Measurements from ENCODE around the gene ZNF740. TPM values are rescaled to one million over a fixed set of nuclear protein-coding genes. Genes with fewer than 3 reads are reported as not detected.
A peak's percentile ranks its signal among the peaks of the same experiment; 100 is the strongest.

The ZNF740 gene
- total RNA-seq, 2 donors from 2014 or later: 5.9 to 7.4 TPM

- peaks cover 0 to 82% of the 10 kb centered on the region in 2 donors for H3K4me1 ChIP-seq
- H3K36me3 ChIP-seq: peaks cover 4% of the 10 kb centered on the region
- no peak for DNase-seq (ENCODE audit: low spot score)
- H3K9me3 ChIP-seq: no peaks in the 10 kb centered on the region
- H3K4me3 ChIP-seq: peak overlapping the region; percentile 61 to 67
- H3K27me3 ChIP-seq: no peaks in the 10 kb centered on the region
- no peak for TF ChIP-seq CTCF (IDR thresholded peaks at IDR 0.05)
- peak overlapping the region; percentile 95 to 96 for H3K27ac ChIP-seq
Measured at GRCh38 chr12:53218551-53219291, 38.2 kb downstream of the ZNF740 start.

DNA sequence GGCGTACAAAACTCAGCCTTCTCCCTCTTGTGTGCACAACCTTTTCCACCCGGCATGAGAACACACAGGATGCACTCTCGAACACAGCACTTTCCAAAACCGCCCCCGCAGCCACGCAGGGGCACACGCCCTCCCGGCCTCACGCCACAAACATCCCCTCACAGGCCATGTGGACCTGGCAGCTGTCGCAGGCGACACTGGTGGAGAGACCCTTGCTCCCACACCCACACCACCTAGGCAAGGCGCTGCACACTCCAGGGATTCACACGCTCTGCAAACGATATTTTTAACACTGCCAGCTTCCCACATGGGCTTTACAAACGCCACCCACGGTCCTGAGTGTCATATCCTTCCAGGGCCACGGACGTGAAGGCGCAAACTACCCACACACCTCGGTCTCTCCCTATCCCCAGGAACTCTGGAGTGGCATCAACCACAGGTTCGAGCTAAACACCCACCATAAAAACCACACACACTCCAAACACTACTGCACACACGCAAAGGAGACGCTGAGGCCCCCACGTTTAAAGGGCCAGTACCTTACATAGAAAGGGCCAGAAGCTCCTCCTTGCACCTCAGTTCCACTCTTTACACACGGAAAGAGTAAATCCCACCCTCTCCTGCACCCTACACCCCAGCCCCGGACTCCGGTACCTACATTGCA lies 38.9 kb downstream of the ZNF740 start:
- Histone ChIP-seq H3K36me3 (no peaks in the 10 kb centered on the region), H3K4me1 (peaks cover 0 to 82% of the 10 kb centered on the region in 2 donors), H3K27me3 (no peaks in the 10 kb centered on the region), H3K27ac (peak overlapping the region; percentile 95 to 96), H3K9me3 (no peaks in the 10 kb centered on the region), H3K4me3 (peak overlapping the region; percentile 61 to 67)
- no peak for TF ChIP-seq CTCF (IDR thresholded peaks at IDR 0.05)
- DNase-seq (ENCODE audit: low spot score): no peak

DNA sequence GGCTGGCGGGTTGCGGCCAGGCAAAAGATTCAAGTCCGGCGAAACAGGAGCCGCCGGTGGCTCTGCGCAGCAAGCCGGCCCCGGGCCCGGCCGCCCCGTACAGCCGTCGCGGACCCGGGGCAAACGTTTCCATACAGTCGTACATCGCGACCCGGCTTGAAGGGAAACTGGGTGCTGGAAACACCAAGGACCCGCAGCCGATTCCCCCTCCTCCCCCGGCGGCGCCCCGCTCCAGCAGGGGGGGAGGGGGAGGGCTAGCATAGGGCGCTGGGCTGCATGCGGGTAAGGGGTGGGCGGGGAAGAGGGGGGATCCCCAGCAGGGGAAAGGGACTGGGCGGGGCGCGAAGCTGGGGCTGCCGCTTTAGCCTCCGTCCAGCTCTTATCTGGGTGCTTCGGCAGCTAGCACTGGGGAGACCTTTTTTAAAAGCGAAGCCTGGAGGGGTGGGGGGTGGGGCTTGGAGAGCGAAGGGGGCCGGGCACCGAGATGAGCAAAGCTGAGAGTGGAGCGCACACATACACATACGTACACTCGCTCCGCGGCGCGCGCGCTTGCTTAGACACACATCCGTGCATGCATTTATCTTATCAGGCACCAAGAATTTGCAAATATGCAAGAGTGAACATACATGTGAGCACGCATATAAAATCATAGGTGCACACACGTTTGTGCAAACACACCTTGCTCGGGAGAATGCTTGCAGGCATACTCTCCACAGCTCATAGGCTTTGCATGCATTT lies 39.6 kb downstream of the ZNF740 start:
- TF ChIP-seq CTCF (IDR thresholded peaks at IDR 0.05): no peak
- peak overlapping the region; percentile 61 to 67 for H3K4me3 ChIP-seq
- no peak for DNase-seq (ENCODE audit: low spot score)
- H3K9me3 ChIP-seq: no peaks in the 10 kb centered on the region
- H3K4me1 ChIP-seq: peaks cover 0 to 81% of the 10 kb centered on the region in 2 donors
- no peaks in the 10 kb centered on the region for H3K27me3 ChIP-seq
- H3K36me3 ChIP-seq: no peaks in the 10 kb centered on the region
- peak overlapping the region; percentile 95 to 96 for H3K27ac ChIP-seq

GRCh38 chr12:53220694-53221202 lies 40.2 kb downstream of the ZNF740 start:
- DNase-seq (ENCODE audit: low spot score): peak; percentile 85
- H3K36me3 ChIP-seq: no peaks in the 10 kb centered on the region
- H3K4me1 ChIP-seq: peaks cover 0 to 75% of the 10 kb centered on the region in 2 donors
- H3K27me3 ChIP-seq: no peaks in the 10 kb centered on the region
- peak overlapping the region; percentile 95 to 96 for H3K27ac ChIP-seq
- peak overlapping the region; percentile 61 to 67 for H3K4me3 ChIP-seq
- H3K9me3 ChIP-seq: no peaks in the 10 kb centered on the region
- no peak for TF ChIP-seq CTCF (IDR thresholded peaks at IDR 0.05)

- no peak for DNase-seq (ENCODE audit: low spot score)
- peaks cover 0 to 68% of the 10 kb centered on the region in 2 donors for H3K4me1 ChIP-seq
- peak overlapping the region; percentile 61 to 67 for H3K4me3 ChIP-seq
- H3K27ac ChIP-seq: peak overlapping the region; percentile 95 to 96
- TF ChIP-seq CTCF (IDR thresholded peaks at IDR 0.05): no peak
- no peaks in the 10 kb centered on the region for H3K36me3 ChIP-seq
- no peaks in the 10 kb centered on the region for H3K9me3 ChIP-seq
- no peaks in the 10 kb centered on the region for H3K27me3 ChIP-seq
Measured at GRCh38 chr12:53221203-53222080, 40.9 kb downstream of the ZNF740 start.
